WTC11 (cell line): ENCODE data around the gene BET1. TPM values are rescaled to one million over a fixed set of nuclear protein-coding genes. Genes with fewer than 3 reads are reported as not detected.

Source experiments
- ATAC-seq: fragments of 200-7000 bp; cut with Tn5 transposase; 2 replicates; pipeline ENCODE4 v1.10.0; 2021; ENCODE audit warnings: mild to moderate bottlenecking, moderate library complexity
- CTCF ChIA-PET: fragments of 300-600 bp; sonication (Branson Sonifier 250); formaldehyde crosslinking; loops from one replicate; lab custom pipeline; 2021; ENCODE audit warnings: antibody characterized with exemption; lab: Charles Lee
- POLR2A ChIA-PET: fragments of 350-600 bp; sonication (Branson Sonifier 250); formaldehyde crosslinking; loops from one replicate; lab custom pipeline; 2021; ENCODE audit warnings: antibody characterized with exemption; lab: Charles Lee
- DNase-seq: peaks from one replicate; pipeline ENCODE4 v3.0.0; 2021; ENCODE audit warnings: low spot score
- H3K27ac Mint-ChIP-seq: 2 replicates; pipeline ENCODE4 v1.8.0; 2021; ENCODE audit warnings: mixed read lengths
- H3K27me3 Mint-ChIP-seq: 2 replicates; pipeline ENCODE4 v1.8.0; 2021; ENCODE audit warnings: low read depth, mild to moderate bottlenecking, moderate library complexity, mixed read lengths
- H3K36me3 Mint-ChIP-seq: 2 replicates; pipeline ENCODE4 v1.8.0; 2021; ENCODE audit warnings: mixed read lengths
- H3K4me1 Mint-ChIP-seq: 2 replicates; pipeline ENCODE4 v1.8.0; 2022; ENCODE audit warnings: mixed read lengths
- H3K4me3 Mint-ChIP-seq: 2 replicates; pipeline ENCODE4 v1.8.0; 2021; ENCODE audit warnings: mild to moderate bottlenecking, moderate library complexity, mixed read lengths
- H3K9me3 Mint-ChIP-seq: 2 replicates; pipeline ENCODE4 v1.8.0; 2021; ENCODE audit warnings: mixed read lengths
- CBFB ChIP-seq: sonication (generic); formaldehyde crosslinking; IDR thresholded peaks from 2 replicates; pipeline ENCODE4 v1.8.1; 2022; ENCODE audit warnings: mild to moderate bottlenecking, low read depth, missing genetic modification reagents
- GRHL2 ChIP-seq: fragments of 250-450 bp; sonication (Bioruptor Pico); IDR thresholded peaks from 2 replicates; pipeline ENCODE4 v1.8.0; 2022; ENCODE audit warnings: mild to moderate bottlenecking, moderate library complexity; ENCODE audit not compliant: insufficient replicate concordance, severe bottlenecking
- IRF2 ChIP-seq: sonication (generic); formaldehyde crosslinking; IDR thresholded peaks from 2 replicates; pipeline ENCODE4 v1.8.0; 2022; ENCODE audit warnings: low read depth, missing genetic modification reagents, borderline replicate concordance
- MXD4 ChIP-seq: fragments of 250-450 bp; sonication (Bioruptor Pico); IDR thresholded peaks from 2 replicates; pipeline ENCODE4 v1.8.0; 2021; ENCODE audit warnings: mild to moderate bottlenecking, moderate library complexity, borderline replicate concordance
- NFE2L1 ChIP-seq: sonication (generic); formaldehyde crosslinking; IDR thresholded peaks from 2 replicates; pipeline ENCODE4 v1.8.1; 2023; ENCODE audit warnings: missing genetic modification reagents
- NR1H2 ChIP-seq: sonication (generic); formaldehyde crosslinking; IDR thresholded peaks from 2 replicates; pipeline ENCODE4 v1.9.0; 2021; ENCODE audit warnings: mild to moderate bottlenecking, moderate library complexity, missing genetic modification reagents
- NR2C2 ChIP-seq: sonication (generic); formaldehyde crosslinking; IDR thresholded peaks from 2 replicates; pipeline ENCODE4 v1.8.0; 2022; ENCODE audit warnings: mild to moderate bottlenecking, missing genetic modification reagents
- NR3C1 ChIP-seq: sonication (generic); formaldehyde crosslinking; conservative IDR thresholded peaks from 2 replicates; pipeline ENCODE4 v1.8.1; 2023; ENCODE audit warnings: low read depth, mild to moderate bottlenecking, missing genetic modification reagents
- SOX15 ChIP-seq: fragments of 250-450 bp; sonication (Bioruptor Pico); IDR thresholded peaks from 2 replicates; pipeline ENCODE4 v1.9.0; 2021; ENCODE audit warnings: mild to moderate bottlenecking
- SP1 ChIP-seq: sonication (generic); formaldehyde crosslinking; conservative IDR thresholded peaks from 2 replicates; pipeline ENCODE4 v1.8.1; 2022; ENCODE audit warnings: missing genetic modification reagents
- TEAD4 ChIP-seq: sonication (generic); formaldehyde crosslinking; IDR thresholded peaks from 2 replicates; pipeline ENCODE4 v1.8.0; 2022; ENCODE audit warnings: mild to moderate bottlenecking, missing genetic modification reagents
- ZNF232 ChIP-seq: sonication (generic); formaldehyde crosslinking; IDR thresholded peaks from 2 replicates; pipeline ENCODE4 v1.8.0; 2022; ENCODE audit warnings: mild to moderate bottlenecking, missing genetic modification reagents
- ZNF263 ChIP-seq: sonication (generic); formaldehyde crosslinking; IDR thresholded peaks from 2 replicates; pipeline ENCODE4 v1.8.1; 2022; ENCODE audit warnings: low read depth, mild to moderate bottlenecking, moderate library complexity, missing genetic modification reagents
- ZNF317 ChIP-seq: sonication (generic); formaldehyde crosslinking; IDR thresholded peaks from 2 replicates; pipeline ENCODE4 v1.8.1; 2023; ENCODE audit warnings: low read depth, mild to moderate bottlenecking, moderate library complexity, missing genetic modification reagents, borderline replicate concordance
- ZNF396 ChIP-seq: fragments of 250-450 bp; sonication (Bioruptor Pico); IDR thresholded peaks from 2 replicates; pipeline ENCODE4 v1.8.0; 2021; ENCODE audit warnings: mild to moderate bottlenecking, moderate library complexity, borderline replicate concordance
- total RNA-seq: library from RNA; stranded (reverse); gene quantifications from 3 replicates; pipeline ENCODE4 v1.2.3, GENCODE V29; 2021
- TF ChIP-seq, protein P1 (sequence below): fragments of 250-450 bp; sonication (Bioruptor Pico); IDR thresholded peaks from 2 replicates; pipeline ENCODE4 v1.8.0; 2021; ENCODE audit warnings: mild to moderate bottlenecking
- TF ChIP-seq, protein P2 (sequence below): sonication (generic); formaldehyde crosslinking; conservative IDR thresholded peaks from 2 replicates; pipeline ENCODE4 v1.8.1; 2023; ENCODE audit warnings: mild to moderate bottlenecking, low read depth, missing genetic modification reagents, moderate library complexity
- TF ChIP-seq, protein P3 (sequence below): sonication (generic); formaldehyde crosslinking; IDR thresholded peaks from 2 replicates; pipeline ENCODE4 v1.8.1; 2023; ENCODE audit warnings: mild to moderate bottlenecking, missing genetic modification reagents
- TF ChIP-seq, protein P4 (sequence below): sonication (generic); formaldehyde crosslinking; IDR thresholded peaks from 2 replicates; pipeline ENCODE4 v1.8.0; 2023; ENCODE audit warnings: missing genetic modification reagents
- TF ChIP-seq, protein P5 (sequence below): sonication (generic); formaldehyde crosslinking; IDR thresholded peaks from 2 replicates; pipeline ENCODE4 v1.8.0; 2023; ENCODE audit warnings: missing genetic modification reagents, mild to moderate bottlenecking, borderline replicate concordance
- TF ChIP-seq, protein P6 (sequence below): sonication (generic); formaldehyde crosslinking; IDR thresholded peaks from 2 replicates; pipeline ENCODE4 v1.8.0; 2022; ENCODE audit warnings: mild to moderate bottlenecking, missing genetic modification reagents
- TF ChIP-seq, protein P7 (sequence below): sonication (generic); formaldehyde crosslinking; IDR thresholded peaks from 2 replicates; pipeline ENCODE4 v1.8.0; 2022; ENCODE audit warnings: mild to moderate bottlenecking, missing genetic modification reagents
- TF ChIP-seq, protein P8 (sequence below): fragments of 250-450 bp; sonication (Bioruptor Pico); IDR thresholded peaks from 2 replicates; pipeline ENCODE4 v1.9.0; 2021; ENCODE audit warnings: mild to moderate bottlenecking

BET1 gene
- total RNA-seq, 1 experiment from 2014 or later, result 26.7 TPM

DNA sequence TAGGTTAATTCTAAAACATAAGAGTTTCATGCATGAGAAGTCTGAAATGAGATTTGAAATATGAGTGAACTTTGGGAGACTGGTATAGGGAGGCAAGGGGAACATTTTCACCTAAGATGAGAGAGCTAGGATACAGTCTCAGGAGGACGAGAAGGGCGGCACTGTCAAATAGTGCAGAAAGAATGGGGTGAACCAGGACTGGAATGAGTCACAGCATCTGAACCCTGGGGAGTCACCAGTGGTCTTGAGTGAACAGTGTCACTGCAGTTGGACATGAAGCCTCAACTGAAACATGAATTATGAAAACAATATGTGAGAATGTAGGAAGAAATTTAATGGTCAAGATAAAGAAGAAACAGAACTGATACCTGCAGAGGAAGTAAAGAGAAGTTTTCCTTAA is 48.9 kb downstream of the BET1 start:
- TF ChIP-seq, protein P1, sequence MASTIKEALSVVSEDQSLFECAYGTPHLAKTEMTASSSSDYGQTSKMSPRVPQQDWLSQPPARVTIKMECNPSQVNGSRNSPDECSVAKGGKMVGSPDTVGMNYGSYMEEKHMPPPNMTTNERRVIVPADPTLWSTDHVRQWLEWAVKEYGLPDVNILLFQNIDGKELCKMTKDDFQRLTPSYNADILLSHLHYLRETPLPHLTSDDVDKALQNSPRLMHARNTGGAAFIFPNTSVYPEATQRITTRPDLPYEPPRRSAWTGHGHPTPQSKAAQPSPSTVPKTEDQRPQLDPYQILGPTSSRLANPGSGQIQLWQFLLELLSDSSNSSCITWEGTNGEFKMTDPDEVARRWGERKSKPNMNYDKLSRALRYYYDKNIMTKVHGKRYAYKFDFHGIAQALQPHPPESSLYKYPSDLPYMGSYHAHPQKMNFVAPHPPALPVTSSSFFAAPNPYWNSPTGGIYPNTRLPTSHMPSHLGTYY (CRISPR knock-in tag), result no peak
- TF ChIP-seq CBFB (no peak), ZNF232 (CRISPR knock-in tag) (no peak), TEAD4 (CRISPR knock-in tag) (no peak), SOX15 (CRISPR knock-in tag) (no peak), SP1 (CRISPR knock-in tag) (no peak), NFE2L1 (no peak), ZNF317 (CRISPR knock-in tag) (no peak), NR3C1 (CRISPR knock-in tag) (no peak), IRF2 (CRISPR knock-in tag) (no peak), GRHL2 (no peak)
- TF ChIP-seq, protein P2, sequence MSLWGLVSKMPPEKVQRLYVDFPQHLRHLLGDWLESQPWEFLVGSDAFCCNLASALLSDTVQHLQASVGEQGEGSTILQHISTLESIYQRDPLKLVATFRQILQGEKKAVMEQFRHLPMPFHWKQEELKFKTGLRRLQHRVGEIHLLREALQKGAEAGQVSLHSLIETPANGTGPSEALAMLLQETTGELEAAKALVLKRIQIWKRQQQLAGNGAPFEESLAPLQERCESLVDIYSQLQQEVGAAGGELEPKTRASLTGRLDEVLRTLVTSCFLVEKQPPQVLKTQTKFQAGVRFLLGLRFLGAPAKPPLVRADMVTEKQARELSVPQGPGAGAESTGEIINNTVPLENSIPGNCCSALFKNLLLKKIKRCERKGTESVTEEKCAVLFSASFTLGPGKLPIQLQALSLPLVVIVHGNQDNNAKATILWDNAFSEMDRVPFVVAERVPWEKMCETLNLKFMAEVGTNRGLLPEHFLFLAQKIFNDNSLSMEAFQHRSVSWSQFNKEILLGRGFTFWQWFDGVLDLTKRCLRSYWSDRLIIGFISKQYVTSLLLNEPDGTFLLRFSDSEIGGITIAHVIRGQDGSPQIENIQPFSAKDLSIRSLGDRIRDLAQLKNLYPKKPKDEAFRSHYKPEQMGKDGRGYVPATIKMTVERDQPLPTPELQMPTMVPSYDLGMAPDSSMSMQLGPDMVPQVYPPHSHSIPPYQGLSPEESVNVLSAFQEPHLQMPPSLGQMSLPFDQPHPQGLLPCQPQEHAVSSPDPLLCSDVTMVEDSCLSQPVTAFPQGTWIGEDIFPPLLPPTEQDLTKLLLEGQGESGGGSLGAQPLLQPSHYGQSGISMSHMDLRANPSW (CRISPR knock-in tag), result no peak
- TF ChIP-seq, protein P3, sequence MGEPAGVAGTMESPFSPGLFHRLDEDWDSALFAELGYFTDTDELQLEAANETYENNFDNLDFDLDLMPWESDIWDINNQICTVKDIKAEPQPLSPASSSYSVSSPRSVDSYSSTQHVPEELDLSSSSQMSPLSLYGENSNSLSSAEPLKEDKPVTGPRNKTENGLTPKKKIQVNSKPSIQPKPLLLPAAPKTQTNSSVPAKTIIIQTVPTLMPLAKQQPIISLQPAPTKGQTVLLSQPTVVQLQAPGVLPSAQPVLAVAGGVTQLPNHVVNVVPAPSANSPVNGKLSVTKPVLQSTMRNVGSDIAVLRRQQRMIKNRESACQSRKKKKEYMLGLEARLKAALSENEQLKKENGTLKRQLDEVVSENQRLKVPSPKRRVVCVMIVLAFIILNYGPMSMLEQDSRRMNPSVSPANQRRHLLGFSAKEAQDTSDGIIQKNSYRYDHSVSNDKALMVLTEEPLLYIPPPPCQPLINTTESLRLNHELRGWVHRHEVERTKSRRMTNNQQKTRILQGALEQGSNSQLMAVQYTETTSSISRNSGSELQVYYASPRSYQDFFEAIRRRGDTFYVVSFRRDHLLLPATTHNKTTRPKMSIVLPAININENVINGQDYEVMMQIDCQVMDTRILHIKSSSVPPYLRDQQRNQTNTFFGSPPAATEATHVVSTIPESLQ, result no peak
- TF ChIP-seq, protein P4, sequence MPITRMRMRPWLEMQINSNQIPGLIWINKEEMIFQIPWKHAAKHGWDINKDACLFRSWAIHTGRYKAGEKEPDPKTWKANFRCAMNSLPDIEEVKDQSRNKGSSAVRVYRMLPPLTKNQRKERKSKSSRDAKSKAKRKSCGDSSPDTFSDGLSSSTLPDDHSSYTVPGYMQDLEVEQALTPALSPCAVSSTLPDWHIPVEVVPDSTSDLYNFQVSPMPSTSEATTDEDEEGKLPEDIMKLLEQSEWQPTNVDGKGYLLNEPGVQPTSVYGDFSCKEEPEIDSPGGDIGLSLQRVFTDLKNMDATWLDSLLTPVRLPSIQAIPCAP (CRISPR knock-in tag), result no peak
- TF ChIP-seq, protein P5, sequence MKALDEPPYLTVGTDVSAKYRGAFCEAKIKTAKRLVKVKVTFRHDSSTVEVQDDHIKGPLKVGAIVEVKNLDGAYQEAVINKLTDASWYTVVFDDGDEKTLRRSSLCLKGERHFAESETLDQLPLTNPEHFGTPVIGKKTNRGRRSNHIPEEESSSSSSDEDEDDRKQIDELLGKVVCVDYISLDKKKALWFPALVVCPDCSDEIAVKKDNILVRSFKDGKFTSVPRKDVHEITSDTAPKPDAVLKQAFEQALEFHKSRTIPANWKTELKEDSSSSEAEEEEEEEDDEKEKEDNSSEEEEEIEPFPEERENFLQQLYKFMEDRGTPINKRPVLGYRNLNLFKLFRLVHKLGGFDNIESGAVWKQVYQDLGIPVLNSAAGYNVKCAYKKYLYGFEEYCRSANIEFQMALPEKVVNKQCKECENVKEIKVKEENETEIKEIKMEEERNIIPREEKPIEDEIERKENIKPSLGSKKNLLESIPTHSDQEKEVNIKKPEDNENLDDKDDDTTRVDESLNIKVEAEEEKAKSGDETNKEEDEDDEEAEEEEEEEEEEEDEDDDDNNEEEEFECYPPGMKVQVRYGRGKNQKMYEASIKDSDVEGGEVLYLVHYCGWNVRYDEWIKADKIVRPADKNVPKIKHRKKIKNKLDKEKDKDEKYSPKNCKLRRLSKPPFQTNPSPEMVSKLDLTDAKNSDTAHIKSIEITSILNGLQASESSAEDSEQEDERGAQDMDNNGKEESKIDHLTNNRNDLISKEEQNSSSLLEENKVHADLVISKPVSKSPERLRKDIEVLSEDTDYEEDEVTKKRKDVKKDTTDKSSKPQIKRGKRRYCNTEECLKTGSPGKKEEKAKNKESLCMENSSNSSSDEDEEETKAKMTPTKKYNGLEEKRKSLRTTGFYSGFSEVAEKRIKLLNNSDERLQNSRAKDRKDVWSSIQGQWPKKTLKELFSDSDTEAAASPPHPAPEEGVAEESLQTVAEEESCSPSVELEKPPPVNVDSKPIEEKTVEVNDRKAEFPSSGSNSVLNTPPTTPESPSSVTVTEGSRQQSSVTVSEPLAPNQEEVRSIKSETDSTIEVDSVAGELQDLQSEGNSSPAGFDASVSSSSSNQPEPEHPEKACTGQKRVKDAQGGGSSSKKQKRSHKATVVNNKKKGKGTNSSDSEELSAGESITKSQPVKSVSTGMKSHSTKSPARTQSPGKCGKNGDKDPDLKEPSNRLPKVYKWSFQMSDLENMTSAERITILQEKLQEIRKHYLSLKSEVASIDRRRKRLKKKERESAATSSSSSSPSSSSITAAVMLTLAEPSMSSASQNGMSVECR (CRISPR knock-in tag), result no peak
- TF ChIP-seq, all 79 proteins: peak for 0
- ATAC-seq, result no peak
- Mint-ChIP-seq H3K4me1 (peaks cover 4% of the 10 kb centered on the region; the same call in 1 of the 2 replicates), H3K27me3 (no peaks in the 10 kb centered on the region), H3K27ac (no peak overlapping the region), H3K36me3 (no peaks in the 10 kb centered on the region), H3K9me3 (no peaks in the 10 kb centered on the region), H3K4me3 (no peak overlapping the region)
- no peak for DNase-seq
- ChIA-PET POLR2A (no interaction called here), CTCF (no interaction called here)

DNA sequence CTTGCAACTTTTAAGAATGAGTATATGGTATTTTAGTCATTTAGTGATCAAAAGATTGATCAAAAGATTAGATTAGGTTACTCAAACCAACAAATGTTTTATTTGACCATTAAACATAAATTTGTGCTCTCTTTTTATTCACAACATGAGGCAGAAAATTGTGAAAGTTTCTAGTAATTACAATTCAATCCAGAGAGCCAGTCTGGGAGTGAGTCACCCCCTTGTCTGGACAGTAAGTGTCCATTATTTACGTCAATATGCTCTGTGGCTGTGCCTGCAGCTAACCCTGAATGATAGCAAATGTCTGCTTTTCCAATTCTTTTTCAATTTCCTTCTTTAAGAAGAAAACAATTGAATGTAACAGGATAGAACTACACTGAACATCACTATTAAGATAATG is 54.7 kb downstream of the BET1 start:
- no peaks in the 10 kb centered on the region for H3K9me3 Mint-ChIP-seq
- H3K27me3 Mint-ChIP-seq, result no peaks in the 10 kb centered on the region
- ATAC-seq, result no peak
- H3K27ac Mint-ChIP-seq, result no peak overlapping the region
- CTCF ChIA-PET, result interaction anchor here (0.7 kb wide), 1 partner anchor 27 kb away, joined by 3 read pairs; no protein-coding TSS in a partner anchor
- no peaks in the 10 kb centered on the region for H3K36me3 Mint-ChIP-seq
- POLR2A ChIA-PET, result no interaction called here
- no peak for DNase-seq
- H3K4me3 Mint-ChIP-seq, result no peak overlapping the region
- H3K4me1 Mint-ChIP-seq, result peaks cover 7% of the 10 kb centered on the region; the same call in 1 of the 2 replicates
- TF ChIP-seq MXD4 (no peak), ZNF396 (CRISPR knock-in tag) (no peak), NFE2L1 (no peak), NR1H2 (CRISPR knock-in tag) (no peak), NR2C2 (no peak), ZNF263 (CRISPR knock-in tag) (no peak)
- TF ChIP-seq, protein P6, sequence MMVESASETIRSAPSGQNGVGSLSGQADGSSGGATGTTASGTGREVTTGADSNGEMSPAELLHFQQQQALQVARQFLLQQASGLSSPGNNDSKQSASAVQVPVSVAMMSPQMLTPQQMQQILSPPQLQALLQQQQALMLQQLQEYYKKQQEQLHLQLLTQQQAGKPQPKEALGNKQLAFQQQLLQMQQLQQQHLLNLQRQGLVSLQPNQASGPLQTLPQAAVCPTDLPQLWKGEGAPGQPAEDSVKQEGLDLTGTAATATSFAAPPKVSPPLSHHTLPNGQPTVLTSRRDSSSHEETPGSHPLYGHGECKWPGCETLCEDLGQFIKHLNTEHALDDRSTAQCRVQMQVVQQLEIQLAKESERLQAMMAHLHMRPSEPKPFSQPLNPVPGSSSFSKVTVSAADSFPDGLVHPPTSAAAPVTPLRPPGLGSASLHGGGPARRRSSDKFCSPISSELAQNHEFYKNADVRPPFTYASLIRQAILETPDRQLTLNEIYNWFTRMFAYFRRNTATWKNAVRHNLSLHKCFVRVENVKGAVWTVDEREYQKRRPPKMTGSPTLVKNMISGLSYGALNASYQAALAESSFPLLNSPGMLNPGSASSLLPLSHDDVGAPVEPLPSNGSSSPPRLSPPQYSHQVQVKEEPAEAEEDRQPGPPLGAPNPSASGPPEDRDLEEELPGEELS (CRISPR knock-in tag), result no peak
- TF ChIP-seq, protein P7, sequence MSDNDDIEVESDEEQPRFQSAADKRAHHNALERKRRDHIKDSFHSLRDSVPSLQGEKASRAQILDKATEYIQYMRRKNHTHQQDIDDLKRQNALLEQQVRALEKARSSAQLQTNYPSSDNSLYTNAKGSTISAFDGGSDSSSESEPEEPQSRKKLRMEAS (CRISPR knock-in tag), result no peak
- TF ChIP-seq, protein P8, sequence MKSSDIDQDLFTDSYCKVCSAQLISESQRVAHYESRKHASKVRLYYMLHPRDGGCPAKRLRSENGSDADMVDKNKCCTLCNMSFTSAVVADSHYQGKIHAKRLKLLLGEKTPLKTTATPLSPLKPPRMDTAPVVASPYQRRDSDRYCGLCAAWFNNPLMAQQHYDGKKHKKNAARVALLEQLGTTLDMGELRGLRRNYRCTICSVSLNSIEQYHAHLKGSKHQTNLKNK (CRISPR knock-in tag), result no peak
